Eye (tissue), 1 donor: ENCODE results near the gene ASH1L.
"Not testable (repeated sequence)": the region's sequence is repeated elsewhere in the genome, so short reads cannot be mapped to it uniquely, and the experiment has no call there.

Experiments
- DNase-seq: peaks from one replicate; pipeline ENCODE4 v3.0.0-alpha.2; 2015

The ASH1L gene

DNA sequence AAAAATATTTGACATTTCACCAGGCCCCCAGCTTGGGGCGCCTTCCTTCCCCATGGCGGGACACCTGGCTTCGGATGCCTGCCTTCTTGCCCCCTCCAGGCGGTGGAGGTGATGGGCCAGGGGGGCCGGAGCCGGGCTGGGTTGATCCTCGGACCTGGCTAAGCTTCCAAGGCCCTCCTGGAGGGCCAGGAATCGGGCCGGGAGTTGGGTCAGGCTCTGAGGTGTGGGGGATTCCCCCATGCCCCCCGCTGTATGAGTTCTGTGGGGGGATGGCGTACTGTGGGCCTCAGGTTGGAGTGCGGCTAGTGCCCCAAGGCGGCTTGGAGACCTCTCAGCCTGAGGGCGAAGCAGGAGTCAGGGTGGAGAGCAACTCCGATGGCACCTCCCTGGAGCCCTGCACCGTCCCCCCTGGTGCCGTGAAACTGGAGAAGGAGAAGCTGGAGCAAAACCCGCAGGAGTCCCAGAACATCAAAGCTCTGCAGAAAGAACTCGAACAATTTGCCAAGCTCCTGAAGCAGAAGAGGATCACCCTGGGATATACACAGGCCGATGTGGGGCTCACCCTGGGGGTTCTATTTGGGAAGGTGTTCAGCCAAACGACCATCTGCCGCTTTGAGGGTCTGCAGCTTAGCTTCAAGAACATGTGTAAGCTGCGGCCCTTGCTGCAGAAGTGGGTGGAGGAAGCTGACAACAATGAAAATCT is 129.3 kb downstream of the ASH1L start:
- not testable (repeated sequence) for DNase-seq

DNA sequence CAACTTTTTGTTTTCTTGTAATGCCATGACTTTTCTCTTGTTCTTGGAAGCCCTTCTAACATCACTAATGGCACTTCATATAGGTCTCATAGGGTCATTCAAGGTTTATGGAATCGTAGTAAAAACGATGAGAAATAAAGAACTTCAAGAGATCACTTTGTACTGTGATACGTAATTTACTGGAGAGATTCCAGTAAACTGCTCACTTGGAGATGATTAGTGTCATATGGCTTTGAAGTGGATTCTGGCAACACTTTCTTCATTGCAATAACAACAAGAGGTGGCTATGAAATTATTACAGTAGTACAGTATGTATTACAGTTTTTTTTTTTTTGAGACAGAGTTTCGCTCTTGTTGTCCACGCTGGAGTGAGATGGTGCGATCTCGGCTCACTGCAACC is 138.5 kb downstream of the ASH1L start:
- DNase-seq = no peak

- DNase-seq = peak; percentile 5
Measured at GRCh38 chr1:155420788-155421187, 141.8 kb downstream of the ASH1L start.

GRCh38 chr1:155411840-155412239 is 150.8 kb downstream of the ASH1L start:
- not testable (repeated sequence) for DNase-seq

GRCh38 chr1:155410931-155411330 is 151.7 kb downstream of the ASH1L start:
- DNase-seq = no peak

DNA sequence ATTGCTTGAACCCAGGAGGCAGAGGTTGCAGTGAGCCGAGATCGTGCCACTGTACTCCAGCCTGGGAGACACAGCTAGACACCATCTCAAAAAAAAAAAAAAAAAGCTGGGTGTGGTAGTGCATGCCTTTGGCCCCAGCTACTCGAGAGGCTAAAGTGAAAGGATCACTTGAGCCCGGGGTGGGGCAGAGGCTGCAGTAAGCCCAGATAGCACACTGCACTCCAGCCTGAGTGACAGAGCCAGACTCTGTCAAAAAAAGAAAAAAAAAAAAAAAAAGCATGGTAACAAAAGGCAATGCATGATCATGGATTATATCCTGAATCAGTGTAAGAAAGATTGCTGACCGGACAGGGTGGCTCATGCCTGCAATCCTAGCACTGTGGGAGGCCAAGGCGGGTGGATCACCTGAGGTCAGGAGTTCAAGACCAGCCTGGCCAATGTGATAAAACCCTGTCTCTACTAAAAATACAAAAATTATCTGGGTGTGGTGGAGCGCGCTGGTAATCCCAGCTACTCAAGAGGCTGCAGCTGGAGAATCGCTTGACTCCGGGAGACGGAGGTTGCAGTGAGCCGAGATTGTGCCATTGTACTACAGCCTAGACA is 165.6 kb downstream of the ASH1L start:
- no peak for DNase-seq

DNA sequence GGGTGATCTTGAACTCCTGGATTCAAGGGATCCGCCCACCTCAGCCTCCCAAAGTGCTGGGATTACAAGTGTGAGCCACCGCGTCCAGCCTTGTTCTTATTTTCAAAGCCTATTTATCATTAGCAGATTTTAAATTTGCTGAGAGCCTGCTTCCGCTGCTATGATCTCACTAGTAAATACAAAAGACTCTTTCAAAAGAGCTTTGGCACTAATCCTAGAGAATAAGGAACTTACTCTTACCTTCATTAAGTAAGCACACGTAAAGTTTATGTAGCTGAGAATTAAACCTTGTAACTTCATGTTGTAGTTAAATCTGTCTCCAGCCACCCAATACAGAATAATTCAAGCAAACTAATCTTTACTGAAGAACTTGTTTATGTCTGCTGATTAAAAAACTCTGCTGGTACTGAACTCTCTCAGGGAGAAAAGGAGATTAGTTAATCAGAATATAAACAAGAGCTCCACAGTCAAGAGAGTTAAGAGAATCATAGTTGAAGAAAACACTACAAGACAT is 169.6 kb downstream of the ASH1L start:
- DNase-seq = peak; percentile 17

- no peak for DNase-seq
Measured at GRCh38 chr1:155389826-155390225, 172.8 kb downstream of the ASH1L start.

- DNase-seq = not testable (repeated sequence)
Measured at GRCh38 chr1:155385836-155386235, 176.8 kb downstream of the ASH1L start.

DNA sequence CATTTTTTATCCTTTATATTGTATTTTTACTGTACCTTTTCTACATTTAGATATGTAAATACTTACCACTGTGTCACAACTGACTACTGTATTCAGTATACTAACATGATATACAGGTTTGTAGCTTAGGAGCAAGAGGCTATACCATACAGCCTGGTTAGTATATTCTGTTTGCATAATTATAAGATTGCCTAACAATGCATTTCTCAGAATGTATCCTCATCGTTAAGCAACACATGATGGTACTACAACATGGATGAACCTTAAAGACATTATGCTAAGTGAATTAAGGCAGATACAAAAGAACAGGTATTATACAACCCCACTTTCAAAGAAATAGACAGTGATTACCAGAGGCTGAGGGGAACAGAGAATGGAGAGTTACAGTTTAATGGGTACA is 179.2 kb downstream of the ASH1L start:
- DNase-seq = no peak

GRCh38 chr1:155379631-155380090 is 182.9 kb downstream of the ASH1L start:
- peak; percentile 55 for DNase-seq

GRCh38 chr1:155379180-155379579 is 183.4 kb downstream of the ASH1L start:
- DNase-seq = peak; percentile 1

- no peak for DNase-seq
Measured at GRCh38 chr1:155360051-155360450, 202.6 kb downstream of the ASH1L start.

GRCh38 chr1:155352631-155353030 is 210.0 kb downstream of the ASH1L start:
- no peak for DNase-seq

DNA sequence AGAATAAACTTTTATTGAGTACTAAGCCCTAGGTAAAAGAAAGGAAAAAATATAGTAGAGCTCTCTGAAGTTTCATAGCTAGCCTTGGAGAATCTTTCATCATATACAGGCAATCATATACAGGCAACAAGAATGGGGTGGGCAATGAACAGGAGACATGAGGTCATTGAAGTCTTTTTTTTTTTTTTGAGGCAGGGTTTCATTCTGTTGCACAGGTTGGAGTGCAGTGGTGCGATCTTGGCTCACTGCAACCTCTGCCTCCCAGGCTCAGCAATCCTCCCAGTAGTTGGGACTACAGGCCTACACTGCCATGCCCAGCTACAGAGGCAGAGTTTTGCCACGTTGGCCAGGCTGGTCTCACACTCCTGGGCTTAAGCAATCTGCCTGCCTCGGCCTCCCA is 219.8 kb downstream of the ASH1L start:
- DNase-seq = no peak

GRCh38 chr1:155339515-155340097 is 223.0 kb downstream of the ASH1L start:
- no peak for DNase-seq

DNA sequence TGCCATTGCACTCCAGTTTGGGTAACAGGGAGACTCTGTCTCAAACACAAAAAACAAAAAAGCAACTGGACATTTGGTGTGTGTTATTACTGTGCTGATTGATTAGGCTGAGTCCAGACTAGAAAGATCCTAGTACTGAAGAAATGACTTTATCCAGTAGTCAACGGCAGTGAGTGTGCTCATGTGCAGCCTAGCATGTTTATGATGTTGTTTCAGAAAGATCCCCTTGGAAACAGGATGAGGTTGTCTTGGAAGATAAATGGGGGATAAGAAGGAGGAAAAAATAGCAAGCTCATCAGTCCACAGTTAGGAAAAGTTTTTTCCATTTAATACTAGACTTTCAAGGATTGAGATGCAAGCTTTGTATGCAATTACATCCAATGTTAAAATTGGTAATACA is 227.6 kb downstream of the ASH1L start:
- no peak for DNase-seq

DNA sequence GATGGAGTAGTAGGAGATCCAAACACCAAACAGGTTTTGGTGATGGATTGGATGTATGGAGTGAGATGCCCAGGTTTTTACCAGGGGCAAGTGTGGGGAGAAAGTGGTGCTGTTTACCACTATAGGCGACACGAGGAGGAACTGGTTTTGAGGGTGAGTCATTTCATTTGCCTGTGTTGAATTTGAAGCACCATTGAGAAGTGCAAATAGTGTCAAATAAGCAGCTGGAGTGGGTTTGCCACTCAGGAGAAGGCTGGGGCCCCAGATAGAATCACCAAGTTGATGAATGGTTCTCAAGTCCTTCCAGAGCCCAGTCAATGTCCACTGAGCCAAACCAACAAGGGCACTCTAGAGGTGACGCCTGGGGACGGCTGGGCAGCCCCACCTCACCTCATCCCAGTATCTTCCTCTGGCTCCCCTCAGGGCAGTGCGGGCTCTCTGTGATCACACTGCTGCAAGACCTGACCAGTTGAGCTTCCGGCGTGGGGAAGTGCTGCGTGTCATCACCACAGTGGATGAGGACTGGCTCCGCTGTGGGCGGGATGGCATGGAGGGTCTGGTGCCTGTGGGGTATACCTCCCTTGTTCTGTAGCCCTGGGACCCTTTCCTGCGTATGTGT is 232.5 kb downstream of the ASH1L start:
- no peak for DNase-seq

DNA sequence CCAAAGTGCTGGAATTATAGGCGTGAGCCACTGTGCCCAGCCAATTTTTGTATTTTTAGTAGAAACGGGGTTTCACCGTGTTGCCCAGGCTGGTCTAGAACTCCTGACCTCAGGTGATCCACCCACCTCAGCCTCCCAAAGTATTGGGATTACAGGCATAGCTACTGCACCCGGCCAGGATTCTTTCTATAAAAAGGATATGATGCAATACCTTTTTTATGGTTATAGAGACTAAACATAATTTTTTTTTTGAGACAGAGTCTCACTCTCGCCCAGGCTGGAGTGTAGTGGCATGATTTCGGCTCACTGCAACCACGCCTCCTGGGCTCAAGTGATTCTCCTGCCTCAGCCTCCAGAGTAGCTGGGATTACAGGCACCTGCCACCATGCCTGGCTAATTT is 233.7 kb downstream of the ASH1L start:
- not testable (repeated sequence) for DNase-seq

- DNase-seq = no peak
Measured at GRCh38 chr1:155327981-155328380, 234.6 kb downstream of the ASH1L start.

DNA sequence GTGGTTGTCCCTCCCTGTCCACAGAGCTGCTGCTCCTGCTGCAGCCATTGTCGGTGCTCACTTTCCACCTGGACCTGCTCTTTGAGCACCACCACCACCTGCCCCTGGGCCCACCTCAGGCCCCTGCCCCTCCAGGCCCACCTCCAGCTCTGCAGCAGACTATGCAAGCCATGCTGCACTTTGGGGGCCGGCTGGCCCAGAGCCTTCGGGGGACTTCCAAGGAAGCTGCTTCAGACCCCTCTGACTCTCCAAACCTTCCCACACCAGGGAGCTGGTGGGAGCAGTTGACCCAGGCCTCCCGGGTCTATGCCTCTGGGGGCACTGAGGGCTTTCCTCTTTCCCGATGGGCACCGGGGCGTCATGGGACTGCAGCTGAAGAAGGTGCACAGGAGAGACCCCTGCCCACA is 236.0 kb downstream of the ASH1L start:
- DNase-seq = no peak

DNA sequence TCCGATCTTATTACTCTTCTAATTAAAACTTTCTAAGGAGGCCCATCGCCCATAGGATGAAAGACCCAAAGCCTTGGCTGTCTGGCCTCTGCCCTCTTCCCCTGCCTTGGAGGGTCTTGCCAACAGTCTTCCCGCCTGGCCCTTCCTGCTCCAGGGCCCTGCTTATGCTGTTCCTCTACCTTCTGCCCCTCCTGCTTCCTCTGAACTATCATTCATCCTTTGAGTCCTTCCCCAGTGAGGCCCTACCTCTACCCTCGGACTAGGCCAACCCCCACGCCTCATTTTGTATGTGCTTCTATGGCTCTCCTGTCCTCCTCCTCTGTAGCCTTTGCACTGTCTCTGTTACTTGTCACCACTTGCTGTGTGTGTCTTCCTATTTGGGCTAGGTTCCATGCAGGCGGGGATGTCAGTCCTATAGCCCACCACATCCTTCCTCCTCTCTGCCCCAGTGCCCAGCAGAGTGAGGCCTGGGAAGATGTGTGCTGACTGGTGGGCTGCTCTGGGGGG is 236.5 kb downstream of the ASH1L start:
- no peak for DNase-seq

- DNase-seq = peak; percentile 10
Measured at GRCh38 chr1:155325603-155325893, 237.1 kb downstream of the ASH1L start.
